ENCODE results near the gene ATP7B. TPM values are rescaled to one million over a fixed set of nuclear protein-coding genes. Genes with fewer than 3 reads are reported as not detected.

ATP7B gene
- total and polyA plus RNA-seq, 2 donors (not counting 3 experiments of a cell fraction or from before 2014, with no cell fraction given): 4.2 to 8.0 TPM

DNA sequence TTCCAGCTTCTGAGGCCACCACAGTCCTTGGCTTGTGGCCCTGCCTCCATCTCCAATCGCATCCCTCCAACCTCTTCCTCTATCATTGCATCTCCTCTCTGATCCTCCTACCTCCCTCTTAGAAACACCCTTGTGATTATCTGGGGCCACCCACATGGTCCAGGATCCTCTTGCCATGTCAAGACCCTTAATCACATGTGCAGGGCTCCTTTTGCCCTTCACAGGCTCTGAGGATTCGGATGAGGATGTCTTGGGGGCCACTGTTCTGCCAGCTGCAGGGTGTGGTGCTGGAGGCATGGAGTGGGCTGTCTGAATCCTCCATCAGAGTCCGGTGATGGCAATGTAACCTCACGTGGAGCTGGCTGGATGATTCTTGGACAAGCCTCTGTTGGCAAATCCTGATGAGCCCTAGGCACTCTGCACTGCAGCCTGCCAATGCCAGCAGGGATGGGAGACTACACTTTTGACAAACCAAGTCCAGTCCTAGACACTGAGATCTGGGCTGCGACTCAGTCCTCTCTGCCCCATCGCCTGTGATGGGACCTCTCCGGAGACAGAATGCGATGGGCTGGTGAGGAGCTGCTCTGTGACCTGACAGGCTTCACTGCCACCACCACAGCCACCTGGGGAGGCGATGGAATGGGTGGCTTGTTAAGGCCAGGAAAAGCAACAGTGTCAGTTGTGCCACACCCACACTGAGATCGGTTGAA, 88.3 kb downstream of the ATP7B start:
- H3K9me1 ChIP-seq (replicated peaks; ENCODE audit: control insufficient read depth, extremely low read depth, insufficient read depth, low read length): no peaks in the 10 kb centered on the region
- dilution Hi-C loops (cut with MboI; ENCODE audit: extremely low pct_ligation_motif_present, low sequenced_read_pairs) (no loop called here), intact Hi-C loops (cut with micrococcal nuclease) (no loop called here)
- H3K4me2 ChIP-seq (ENCODE audit: insufficient read depth, low read length): no peak overlapping the region
- H2AFZ ChIP-seq (ENCODE audit: low read depth, low read length): no peak overlapping the region
- H4K20me1 ChIP-seq (replicated peaks; ENCODE audit: control insufficient read depth, extremely low read depth, insufficient read depth, low read length): no peaks in the 10 kb centered on the region
- DNase-seq (ENCODE audit: low read depth, low spot score) (no peak), FAIRE-seq (no peak)
- no peak overlapping the region for H3K9ac ChIP-seq (replicated peaks; ENCODE audit: extremely low read depth, insufficient read depth, low read length)
- no peak overlapping the region for H3K4me3 ChIP-seq (replicated peaks in 1 of 3; ENCODE audit: insufficient read depth in 1 of 3, low read depth in 1 of 3, low read length in 3 of 3)
- H3K79me2 ChIP-seq (ENCODE audit: control insufficient read depth, insufficient read depth, low read length): no peaks in the 10 kb centered on the region
- no peak overlapping the region for H3K27ac ChIP-seq (ENCODE audit: insufficient read depth, low read depth, low read length)
- no peaks in the 10 kb centered on the region for H3K9me3 ChIP-seq (replicated peaks; ENCODE audit: control insufficient read depth, insufficient read depth, low read length)
- ChIA-PET POLR2A (no interaction called here), CTCF (interaction anchor here (1.0 to 1.4 kb wide), 2 partner anchors 9 to 16 kb away, joined by 3 to 5 read pairs; no protein-coding TSS in a partner anchor)
- no peaks in the 10 kb centered on the region for H3K4me1 ChIP-seq (ENCODE audit: control insufficient read depth, extremely low read depth, insufficient read depth, low read length)
- peaks cover 0 to 2% of the 10 kb centered on the region in 2 experiments for H3K27me3 ChIP-seq (ENCODE audit: control insufficient read depth in 2 of 2, insufficient read depth in 2 of 2, low read length in 2 of 2)
- BruUV-seq (replicated peaks): no TSS peak
- TF ChIP-seq EZH2 (IDR thresholded peaks at IDR 0.05; ENCODE audit: borderline replicate concordance, low read depth, low read length, severe bottlenecking) (no peak), POLR2AphosphoS5 (IDR thresholded peaks at IDR 0.05; ENCODE audit: insufficient read depth, low read depth, low read length) (no peak), MYC (IDR thresholded peaks at IDR 0.05; ENCODE audit: low read depth, low read length) (no peak), GATA2 (IDR thresholded peaks at IDR 0.05; ENCODE audit: insufficient read depth, insufficient read length, low read depth, low read length) (no peak)
- no peaks in the 10 kb centered on the region for H3K36me3 ChIP-seq (ENCODE audit: control insufficient read depth in 2 of 2, extremely low read depth in 1 of 2, insufficient read depth in 2 of 2, low read length in 2 of 2)

DNA sequence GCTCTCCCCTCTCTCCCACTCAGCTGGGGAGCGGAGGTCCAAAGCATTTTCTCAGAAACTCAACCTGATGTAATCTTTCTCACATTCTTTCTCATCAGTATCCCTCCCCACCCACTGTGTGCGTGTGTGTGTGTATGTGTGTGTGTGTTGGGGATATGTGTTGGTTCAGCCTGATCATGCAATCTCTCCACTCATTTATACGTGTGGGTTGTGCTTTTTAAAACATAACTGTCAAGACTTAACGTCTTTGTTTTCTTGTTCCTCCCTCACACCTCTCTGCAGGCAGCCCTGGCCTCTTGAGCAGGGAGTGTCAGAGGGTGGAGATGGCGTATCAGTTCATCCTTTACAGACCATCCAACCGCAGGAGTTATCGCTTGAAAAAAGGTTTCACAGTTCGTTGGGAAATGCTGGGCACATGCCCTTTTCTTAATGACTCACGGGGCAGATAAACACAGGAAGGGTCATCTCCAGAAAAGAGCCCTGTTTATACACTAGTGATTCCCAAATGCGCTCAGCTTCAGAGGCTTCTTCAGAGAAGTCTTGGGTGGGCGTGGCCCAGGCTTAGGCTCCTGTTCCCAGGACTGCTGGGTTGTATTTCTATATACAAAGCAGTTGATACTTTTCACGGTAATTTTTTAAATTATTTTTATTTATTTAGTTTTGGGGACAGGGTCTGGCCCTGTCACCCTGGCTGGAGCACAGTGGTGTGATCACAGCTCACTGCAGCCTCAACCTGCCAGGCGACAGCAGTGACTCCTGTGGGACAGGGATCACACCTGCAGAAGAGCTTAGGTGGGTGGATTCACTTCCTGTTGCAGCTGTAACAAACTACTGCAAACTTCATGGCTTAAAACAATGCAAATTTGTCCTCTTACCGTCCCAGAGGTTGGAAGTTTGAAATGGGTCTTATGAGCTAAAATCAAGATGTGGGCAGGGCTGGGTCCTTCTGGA, 89.2 kb downstream of the ATP7B start:
- H2AFZ ChIP-seq (ENCODE audit: low read depth, low read length): no peak overlapping the region
- FAIRE-seq (no peak), DNase-seq (ENCODE audit: low read depth, low spot score) (no peak)
- dilution Hi-C loops (cut with MboI; ENCODE audit: extremely low pct_ligation_motif_present, low sequenced_read_pairs) (no loop called here), intact Hi-C loops (cut with micrococcal nuclease) (no loop called here)
- H3K9me3 ChIP-seq (replicated peaks; ENCODE audit: control insufficient read depth, insufficient read depth, low read length): no peaks in the 10 kb centered on the region
- H4K20me1 ChIP-seq (replicated peaks; ENCODE audit: control insufficient read depth, extremely low read depth, insufficient read depth, low read length): no peaks in the 10 kb centered on the region
- H3K9me1 ChIP-seq (replicated peaks; ENCODE audit: control insufficient read depth, extremely low read depth, insufficient read depth, low read length): no peaks in the 10 kb centered on the region
- no peak overlapping the region for H3K9ac ChIP-seq (replicated peaks; ENCODE audit: extremely low read depth, insufficient read depth, low read length)
- H3K27ac ChIP-seq (ENCODE audit: insufficient read depth, low read depth, low read length): no peak overlapping the region
- no peak overlapping the region for H3K4me3 ChIP-seq (replicated peaks in 1 of 3; ENCODE audit: insufficient read depth in 1 of 3, low read depth in 1 of 3, low read length in 3 of 3)
- ChIA-PET CTCF (no interaction called here), POLR2A (no interaction called here)
- no peaks in the 10 kb centered on the region for H3K79me2 ChIP-seq (ENCODE audit: control insufficient read depth, insufficient read depth, low read length)
- no TSS peak for BruUV-seq (replicated peaks)
- H3K4me1 ChIP-seq (ENCODE audit: control insufficient read depth, extremely low read depth, insufficient read depth, low read length): no peaks in the 10 kb centered on the region
- peaks cover 0 to 2% of the 10 kb centered on the region in 2 experiments for H3K27me3 ChIP-seq (ENCODE audit: control insufficient read depth in 2 of 2, insufficient read depth in 2 of 2, low read length in 2 of 2)
- H3K4me2 ChIP-seq (ENCODE audit: insufficient read depth, low read length): no peak overlapping the region
- TF ChIP-seq GATA2 (IDR thresholded peaks at IDR 0.05; ENCODE audit: insufficient read depth, insufficient read length, low read depth, low read length): no peak
- TF ChIP-seq JUN (IDR thresholded peaks at IDR 0.05; ENCODE audit: borderline replicate concordance, insufficient read depth, insufficient read length, low read depth): no peak
- no peak for TF ChIP-seq POLR2AphosphoS5 (IDR thresholded peaks at IDR 0.05; ENCODE audit: insufficient read depth, low read depth, low read length)
- no peak for TF ChIP-seq MYC (IDR thresholded peaks at IDR 0.05; ENCODE audit: low read depth, low read length)
- no peak for TF ChIP-seq POLR2A (IDR thresholded peaks at IDR 0.05; ENCODE audit: low read depth, low read length)
- TF ChIP-seq, protein P1, sequence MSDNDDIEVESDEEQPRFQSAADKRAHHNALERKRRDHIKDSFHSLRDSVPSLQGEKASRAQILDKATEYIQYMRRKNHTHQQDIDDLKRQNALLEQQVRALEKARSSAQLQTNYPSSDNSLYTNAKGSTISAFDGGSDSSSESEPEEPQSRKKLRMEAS (IDR thresholded peaks at IDR 0.05; ENCODE audit: insufficient read depth, insufficient read length): no peak
- no peak for TF ChIP-seq FOS (IDR thresholded peaks at IDR 0.05; ENCODE audit: borderline replicate concordance, insufficient read depth, low read length)
- TF ChIP-seq EZH2 (IDR thresholded peaks at IDR 0.05; ENCODE audit: borderline replicate concordance, low read depth, low read length, severe bottlenecking): no peak
- TF ChIP-seq, protein P2, sequence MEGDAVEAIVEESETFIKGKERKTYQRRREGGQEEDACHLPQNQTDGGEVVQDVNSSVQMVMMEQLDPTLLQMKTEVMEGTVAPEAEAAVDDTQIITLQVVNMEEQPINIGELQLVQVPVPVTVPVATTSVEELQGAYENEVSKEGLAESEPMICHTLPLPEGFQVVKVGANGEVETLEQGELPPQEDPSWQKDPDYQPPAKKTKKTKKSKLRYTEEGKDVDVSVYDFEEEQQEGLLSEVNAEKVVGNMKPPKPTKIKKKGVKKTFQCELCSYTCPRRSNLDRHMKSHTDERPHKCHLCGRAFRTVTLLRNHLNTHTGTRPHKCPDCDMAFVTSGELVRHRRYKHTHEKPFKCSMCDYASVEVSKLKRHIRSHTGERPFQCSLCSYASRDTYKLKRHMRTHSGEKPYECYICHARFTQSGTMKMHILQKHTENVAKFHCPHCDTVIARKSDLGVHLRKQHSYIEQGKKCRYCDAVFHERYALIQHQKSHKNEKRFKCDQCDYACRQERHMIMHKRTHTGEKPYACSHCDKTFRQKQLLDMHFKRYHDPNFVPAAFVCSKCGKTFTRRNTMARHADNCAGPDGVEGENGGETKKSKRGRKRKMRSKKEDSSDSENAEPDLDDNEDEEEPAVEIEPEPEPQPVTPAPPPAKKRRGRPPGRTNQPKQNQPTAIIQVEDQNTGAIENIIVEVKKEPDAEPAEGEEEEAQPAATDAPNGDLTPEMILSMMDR (IDR thresholded peaks at IDR 0.05; ENCODE audit: extremely low read depth in 1 of 2, insufficient read depth in 1 of 2, low read depth in 1 of 2, low read length in 2 of 2): no peak
- no peaks in the 10 kb centered on the region for H3K36me3 ChIP-seq (ENCODE audit: control insufficient read depth in 2 of 2, extremely low read depth in 1 of 2, insufficient read depth in 2 of 2, low read length in 2 of 2)
